Panc1 (cell line): Measurements from ENCODE around the gene KERA. TPM values are rescaled to one million over a fixed set of nuclear protein-coding genes. Genes with fewer than 3 reads are reported as not detected.

ENCODE experiments used
- ATAC-seq: fragments of 200-7000 bp; cut with Tn5 transposase; 2 replicates; pipeline ENCODE4 v1.9.1; 2020; ENCODE audit warnings: mild to moderate bottlenecking, moderate library complexity
- BruUV-seq: library from RNA; stranded (reverse); fragments of 400-500 nt; replicated peaks from 2 replicates; lab custom pipeline; 2021; lab: Mats Ljungman, UMichigan
- CTCF ChIA-PET: fragments of 300-600 bp; sonication (Branson Sonifier 250); formaldehyde crosslinking; loops from one replicate; lab custom pipeline; 2022; ENCODE audit warnings: antibody characterized with exemption; lab: Charles Lee
- POLR2A ChIA-PET: fragments of 300-600 bp; sonication (Branson Sonifier 250); formaldehyde crosslinking; loops from one replicate; lab custom pipeline; 2022; ENCODE audit warnings: antibody characterized with exemption; lab: Charles Lee
- DNase-seq: peaks from one replicate; pipeline ENCODE4 v3.0.0-alpha.2; 2010; ENCODE audit warnings: low read depth, low spot score
- H3K27ac ChIP-seq: 2 replicates; pipeline ENCODE4 v1.5.1; 2011; ENCODE audit warnings: mild to moderate bottlenecking, low read length, inconsistent platforms
- H3K27me3 ChIP-seq: fragments of 200-500 bp; sonication (Bioruptor generic); 2 replicates; pipeline ENCODE4 v1.6.0; 2014; ENCODE audit warnings: low read length, inconsistent platforms; ENCODE audit not compliant: control insufficient read depth, insufficient read depth
- H3K36me3 ChIP-seq: fragments of 200-500 bp; sonication (Bioruptor generic); 2 replicates; pipeline ENCODE4 v1.5.1; 2014; ENCODE audit warnings: inconsistent platforms, mild to moderate bottlenecking, low read length, moderate library complexity; ENCODE audit not compliant: control insufficient read depth, insufficient read depth
- H3K4me1 ChIP-seq: 2 replicates; pipeline ENCODE4 v1.5.1; 2011; ENCODE audit warnings: inconsistent platforms, mild to moderate bottlenecking, low read length, moderate library complexity; ENCODE audit not compliant: control insufficient read depth, insufficient read depth
- H3K4me3 ChIP-seq, 2 experiments: 2 replicates each; pipeline ENCODE4 v1.5.1; 2011 to 2012; ENCODE audit warnings: low read depth in 2 of 2, low read length in 2 of 2, mild to moderate bottlenecking in 2 of 2, inconsistent platforms in 1 of 2, moderate library complexity in 1 of 2
- H3K9me3 ChIP-seq: fragments of 200-500 bp; sonication (Bioruptor generic); 2 replicates; pipeline ENCODE4 v1.5.1; 2014; ENCODE audit warnings: low read depth, mild to moderate bottlenecking, inconsistent platforms, low read length, moderate library complexity; ENCODE audit not compliant: control insufficient read depth, insufficient read depth
- CTCF ChIP-seq: fragments of 450-650 bp; IDR thresholded peaks from 2 replicates; pipeline ENCODE4 v1.5.1; 2017; ENCODE audit warnings: mild to moderate bottlenecking
- POLR2AphosphoS5 ChIP-seq: IDR thresholded peaks from 2 replicates; pipeline ENCODE4 v1.6.1; 2012; ENCODE audit warnings: mild to moderate bottlenecking, low read depth, low read length, moderate library complexity
- REST ChIP-seq, 2 experiments: IDR thresholded peaks; 2 replicates each; pipeline ENCODE4 v1.6.1; 2011 to 2012; ENCODE audit warnings: low read depth in 2 of 2, control low read depth in 1 of 2, low read length in 1 of 2, mild to moderate bottlenecking in 1 of 2, moderate library complexity in 1 of 2; ENCODE audit not compliant: insufficient read depth in 1 of 2
- SIN3A ChIP-seq: IDR thresholded peaks from 2 replicates; pipeline ENCODE4 v1.6.1; 2012; ENCODE audit warnings: low read depth, mild to moderate bottlenecking, low read length, moderate library complexity, borderline replicate concordance; ENCODE audit not compliant: insufficient read depth
- TCF7L2 ChIP-seq: IDR thresholded peaks from 2 replicates; pipeline ENCODE4 v1.6.1; 2011; ENCODE audit warnings: mild to moderate bottlenecking, low read depth, low read length, inconsistent platforms
- in situ Hi-C: cut with HindIII; loops from 2 replicates; pipeline ENCODE4 v1.10.0; 2016; ENCODE audit warnings: low sequenced_read_pairs, low pct_unique_long_range_greater_than_20kb
- intact Hi-C: fragments of 100-400 bp; cut with micrococcal nuclease; formaldehyde crosslinking; loops from one replicate; pipeline ENCODE4 v1.10.0; 2022; ENCODE audit not compliant: unreplicated experiment
- total RNA-seq: library from RNA; stranded (reverse); gene quantifications from one replicate; pipeline ENCODE4 v1.2.1, GENCODE V29; 2021; ENCODE audit not compliant: unreplicated experiment

The KERA gene
- total RNA-seq, 1 experiment from 2014 or later = not detected

GRCh38 chr12:91098461-91098860 is 40.6 kb upstream of the KERA start:
- TF ChIP-seq CTCF (no peak), REST (IDR thresholded peaks at IDR 0.05; ENCODE audit: insufficient read depth in 1 of 2, low read depth in 2 of 2, low read length in 1 of 2) (no peak), POLR2AphosphoS5 (no peak), TCF7L2 (no peak), SIN3A (no peak)
- Histone ChIP-seq H3K4me1 (no peaks in the 10 kb centered on the region), H3K4me3 (no peak overlapping the region), H3K9me3 (no peaks in the 10 kb centered on the region), H3K27me3 (no peaks in the 10 kb centered on the region), H3K27ac (no peak overlapping the region), H3K36me3 (no peaks in the 10 kb centered on the region)
- intact Hi-C loops (no loop called here), in situ Hi-C loops (no loop called here)
- CTCF ChIA-PET = no interaction called here
- POLR2A ChIA-PET = no interaction called here
- BruUV-seq = no TSS peak
- ATAC-seq = no peak
- no peak for DNase-seq

GRCh38 chr12:91094957-91095356 is 37.1 kb upstream of the KERA start:
- H3K27me3 ChIP-seq = no peaks in the 10 kb centered on the region
- CTCF ChIA-PET = no interaction called here
- TF ChIP-seq POLR2AphosphoS5 (no peak), CTCF (no peak)
- H3K4me1 ChIP-seq = no peaks in the 10 kb centered on the region
- ATAC-seq = no peak
- intact Hi-C loops (no loop called here), in situ Hi-C loops (no loop called here)
- H3K36me3 ChIP-seq = no peaks in the 10 kb centered on the region
- POLR2A ChIA-PET = no interaction called here
- H3K9me3 ChIP-seq = no peaks in the 10 kb centered on the region
- no peak overlapping the region for H3K27ac ChIP-seq
- BruUV-seq = no TSS peak
- no peak overlapping the region for H3K4me3 ChIP-seq
- no peak for DNase-seq
